IPS-NIHi7 (cell line): ENCODE results near the gene CFAP161.
A peak's percentile ranks its signal among the peaks of the same experiment; 100 is the strongest.
"Not testable (repeated sequence)": the region's sequence is repeated elsewhere in the genome, so short reads cannot be mapped to it uniquely, and the experiment has no call there.

ENCODE experiments used
- DNase-seq: peaks from one replicate; pipeline ENCODE4 v3.0.0; 2012; ENCODE audit warnings: mixed read lengths; ENCODE audit errors: extremely low spot score

The CFAP161 gene

GRCh38 chr15:81107889-81108288 is 26.2 kb upstream of the CFAP161 start:
- no peak for DNase-seq

DNA sequence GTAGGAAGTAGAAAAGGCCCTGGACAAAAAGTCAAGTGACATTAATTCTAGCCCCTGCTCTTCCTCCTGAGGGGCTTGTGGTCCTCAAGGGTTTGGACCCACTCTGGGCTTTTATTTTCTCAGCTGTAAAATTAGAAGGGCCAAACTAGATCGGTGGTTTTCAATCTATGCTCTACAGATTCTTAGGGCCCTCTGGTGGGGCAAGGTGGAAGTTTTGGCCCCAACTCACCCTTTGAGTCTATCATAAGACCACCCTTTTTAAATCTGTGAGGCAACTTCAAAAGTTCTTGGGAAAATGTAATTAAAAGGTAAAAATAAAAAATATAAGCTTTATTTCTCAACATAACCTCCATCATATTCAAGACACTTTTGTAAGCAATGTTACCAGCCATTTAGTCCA is 25.6 kb upstream of the CFAP161 start:
- peak; percentile 38 for DNase-seq

DNA sequence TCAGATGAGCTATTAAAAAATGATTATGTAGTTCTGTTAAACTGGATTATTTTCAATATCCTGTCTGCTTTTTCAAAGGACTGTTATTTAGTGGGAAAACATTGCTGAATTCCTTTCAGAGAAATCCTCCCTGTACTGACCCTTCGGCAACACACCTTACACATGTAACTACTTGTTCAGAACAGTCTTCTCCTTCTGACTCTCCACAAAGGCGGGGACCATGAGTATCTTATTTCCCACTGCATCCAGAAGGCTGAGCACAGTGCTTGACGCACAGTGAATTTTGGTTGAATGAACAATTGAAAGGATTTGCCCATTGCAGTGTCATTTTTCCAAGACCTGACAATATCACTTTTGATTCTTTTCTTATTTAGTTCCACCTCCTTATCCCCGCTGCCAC is 23.1 kb upstream of the CFAP161 start:
- DNase-seq, result no peak

DNA sequence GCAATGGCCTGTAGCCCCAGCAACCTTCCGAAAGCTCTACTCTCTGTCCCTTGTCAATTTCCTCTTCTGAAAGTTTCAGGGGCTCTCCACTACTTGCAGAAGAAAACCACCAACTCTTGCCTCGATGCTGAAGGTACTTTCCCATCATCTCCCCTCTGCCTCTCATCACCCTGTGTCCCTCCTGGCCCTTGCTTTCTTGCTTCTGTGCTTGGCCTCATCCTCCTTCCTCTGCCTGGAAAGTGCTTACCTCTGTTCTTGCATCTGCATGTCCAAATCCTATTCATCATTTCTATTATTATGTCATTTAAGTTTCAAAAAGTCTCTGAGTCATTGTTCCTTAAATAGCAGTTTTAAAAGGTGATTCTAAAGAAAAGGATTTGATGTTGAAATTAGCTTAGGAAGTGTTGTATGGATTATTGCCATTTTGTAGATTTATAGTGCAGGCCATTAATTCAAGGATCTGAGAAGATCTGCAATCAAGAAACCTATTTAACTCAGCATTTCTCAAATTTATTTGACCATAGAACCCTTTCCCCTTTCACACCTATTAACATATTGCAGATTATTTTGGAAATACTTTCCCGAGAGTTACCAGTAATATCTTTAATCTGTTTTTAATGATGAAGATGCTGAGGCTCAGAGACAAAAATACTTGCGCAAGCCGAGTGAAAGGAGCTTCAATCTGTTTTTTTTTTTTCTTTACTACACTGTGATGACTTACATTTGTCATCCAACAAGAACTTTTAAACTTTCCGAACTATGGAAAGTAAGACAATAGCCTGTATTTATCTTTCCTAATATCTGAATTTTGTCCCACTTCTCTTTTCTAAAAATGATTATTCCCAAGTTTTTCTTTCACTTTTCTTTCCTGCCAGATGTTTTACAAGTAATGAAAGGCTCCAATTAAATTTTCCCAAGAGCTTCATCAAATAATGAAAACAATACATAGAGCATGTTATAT is 22.3 kb upstream of the CFAP161 start:
- no peak for DNase-seq

- DNase-seq, result no peak
These were observed 20.8 kb upstream of the CFAP161 start for GRCh38 chr15:81113204-81113657.

GRCh38 chr15:81113861-81114291 is 20.2 kb upstream of the CFAP161 start:
- DNase-seq, result no peak

- DNase-seq, result no peak
These were observed 18.8 kb upstream of the CFAP161 start for GRCh38 chr15:81115054-81115939.

- DNase-seq, result no peak
These were observed 16.9 kb upstream of the CFAP161 start for GRCh38 chr15:81117136-81117535.

- no peak for DNase-seq
These were observed 16.5 kb upstream of the CFAP161 start for GRCh38 chr15:81117581-81117980.

DNA sequence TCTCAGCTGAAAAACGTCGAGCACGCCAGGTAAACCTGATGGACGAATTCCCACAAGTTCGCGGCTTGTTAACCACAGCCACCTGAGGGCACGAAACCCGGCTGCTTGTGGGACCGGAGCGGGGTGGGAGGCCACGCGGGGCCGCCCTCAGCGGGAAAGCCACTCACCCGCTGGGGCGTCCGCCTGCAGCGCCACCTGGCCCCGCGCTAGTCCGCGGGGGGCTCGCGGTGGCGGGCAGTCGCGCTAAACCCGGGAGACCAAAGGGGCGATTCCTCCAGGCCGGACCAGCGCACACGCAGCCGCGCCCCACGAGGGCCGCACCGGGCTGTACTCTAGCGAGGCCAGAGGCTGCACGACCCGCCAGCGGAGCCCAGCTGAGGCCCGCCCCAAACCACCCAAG is 15.7 kb upstream of the CFAP161 start:
- no peak for DNase-seq

GRCh38 chr15:81120069-81120468 is 14.0 kb upstream of the CFAP161 start:
- DNase-seq, result no peak

DNA sequence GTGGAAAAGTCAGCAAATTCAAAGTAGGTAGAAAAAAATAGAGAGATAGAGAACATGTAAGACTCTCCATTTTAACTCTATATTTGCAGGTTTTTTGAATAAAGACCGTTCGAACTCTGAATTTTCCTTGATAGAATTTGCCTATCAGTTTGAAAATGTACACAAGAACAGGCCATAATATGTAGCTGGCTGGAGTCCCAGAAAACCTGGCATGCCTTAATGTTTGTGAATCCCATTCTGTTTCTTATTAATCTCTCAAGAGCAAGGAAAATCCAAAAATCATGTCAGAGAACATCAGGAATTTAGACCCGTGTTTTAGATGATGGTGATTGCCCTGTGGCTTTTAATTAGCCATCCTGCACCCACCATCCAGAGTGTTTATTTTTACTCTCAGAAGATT is 7.2 kb upstream of the CFAP161 start:
- DNase-seq, result no peak

DNA sequence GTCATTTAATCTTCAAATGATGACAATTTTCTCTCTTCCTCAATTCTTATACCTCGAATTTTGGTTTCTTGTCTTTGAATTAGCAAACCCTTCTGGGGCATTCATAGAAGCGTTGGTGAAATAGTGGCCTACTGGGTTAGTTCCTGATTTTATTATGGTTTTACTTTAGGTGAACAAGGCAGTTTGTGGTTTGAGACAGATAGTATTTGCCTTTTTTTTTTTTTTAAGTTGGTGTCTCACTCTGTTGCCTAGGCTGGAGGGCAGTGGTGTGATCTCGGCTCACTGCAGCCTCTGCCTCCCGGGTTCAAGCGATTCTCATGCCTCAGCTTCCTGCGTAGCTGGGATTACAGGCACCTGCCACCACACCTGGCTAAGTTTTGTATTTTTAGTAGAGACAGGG is 7.4 kb downstream of the CFAP161 start:
- DNase-seq, result not testable (repeated sequence)

DNA sequence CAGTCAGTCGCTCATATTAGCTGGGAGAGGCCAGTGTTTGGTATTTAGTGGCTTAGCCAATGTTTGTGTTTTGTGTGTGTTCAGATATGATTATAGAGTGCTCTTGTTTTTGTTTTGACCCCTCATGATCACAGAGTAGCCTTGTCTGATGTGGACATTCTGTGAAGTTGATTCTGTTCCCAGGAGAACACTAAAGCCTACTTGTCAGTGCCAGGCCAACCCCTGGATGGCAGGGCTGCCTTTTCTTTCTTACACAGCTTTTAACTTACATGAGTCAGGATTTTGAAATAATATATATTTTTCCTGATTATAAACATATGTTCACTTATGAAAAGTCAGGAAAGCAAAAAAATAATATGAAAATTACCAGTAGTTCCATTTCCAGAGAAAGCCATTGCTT is 11.9 kb downstream of the CFAP161 start:
- no peak for DNase-seq

GRCh38 chr15:81146466-81146865 is 12.4 kb downstream of the CFAP161 start:
- no peak for DNase-seq

DNA sequence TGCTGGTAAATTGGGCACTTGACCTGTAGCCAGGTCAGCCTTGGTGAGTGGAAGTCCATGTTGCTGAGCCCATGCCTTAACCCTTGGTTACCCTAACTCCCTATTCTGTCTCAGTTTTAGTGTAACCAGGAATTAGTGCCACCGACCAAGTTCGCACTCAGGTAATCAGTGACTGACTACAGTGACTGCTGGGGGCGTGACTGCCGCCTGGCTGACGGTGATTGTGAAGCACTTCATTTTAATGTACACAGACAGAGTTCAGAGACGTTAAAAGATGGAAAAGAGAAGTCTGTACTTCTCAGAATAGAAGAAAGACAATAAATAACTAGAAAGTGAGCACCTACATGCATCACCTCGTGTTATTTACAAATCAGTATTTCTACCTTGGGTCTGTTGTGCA is 17.3 kb downstream of the CFAP161 start:
- DNase-seq, result no peak

- DNase-seq, result no peak
These were observed 18.3 kb downstream of the CFAP161 start for GRCh38 chr15:81152339-81152738.

GRCh38 chr15:81152799-81153198 is 18.7 kb downstream of the CFAP161 start:
- no peak for DNase-seq

DNA sequence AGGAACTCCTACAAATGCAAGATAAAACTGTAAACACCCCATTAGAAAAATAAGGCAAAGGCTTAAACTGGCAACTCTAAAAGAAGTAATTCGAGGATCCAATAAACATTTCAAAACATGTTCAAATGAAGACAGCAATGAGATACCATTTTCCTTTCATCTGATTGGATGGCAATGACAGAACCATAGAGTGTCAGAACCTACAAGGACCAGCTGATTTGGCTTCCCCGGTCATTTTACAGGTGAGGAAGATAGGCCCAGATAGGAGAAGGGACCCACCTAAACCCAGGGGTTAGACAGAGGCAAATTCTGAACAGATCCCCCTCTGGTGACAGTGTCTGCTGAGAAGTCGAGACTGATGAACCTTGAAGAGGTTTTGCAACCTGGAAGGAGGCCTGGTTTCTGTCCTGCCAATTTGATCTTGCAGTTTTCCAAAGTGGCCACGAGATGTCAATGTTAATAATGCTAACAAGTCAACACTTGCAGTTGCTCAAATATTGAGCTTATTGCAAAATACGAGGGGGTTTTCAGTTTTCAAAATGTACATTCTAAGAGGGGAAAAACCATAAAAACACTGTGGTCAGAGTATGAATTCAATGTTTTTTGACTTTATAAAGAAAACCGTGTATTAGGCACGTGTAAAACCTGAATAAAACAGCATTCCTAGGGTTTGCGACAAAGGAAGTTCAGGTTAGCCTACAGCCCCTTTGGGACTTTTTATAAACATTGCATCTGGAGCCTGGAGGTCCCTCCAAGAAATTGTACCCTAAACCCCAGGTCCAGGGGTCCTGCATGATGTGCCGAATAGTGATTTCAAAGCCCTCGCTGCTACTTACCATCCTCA is 21.5 kb downstream of the CFAP161 start:
- peak; percentile 46 for DNase-seq

GRCh38 chr15:81156324-81156723 is 22.3 kb downstream of the CFAP161 start:
- no peak for DNase-seq

DNA sequence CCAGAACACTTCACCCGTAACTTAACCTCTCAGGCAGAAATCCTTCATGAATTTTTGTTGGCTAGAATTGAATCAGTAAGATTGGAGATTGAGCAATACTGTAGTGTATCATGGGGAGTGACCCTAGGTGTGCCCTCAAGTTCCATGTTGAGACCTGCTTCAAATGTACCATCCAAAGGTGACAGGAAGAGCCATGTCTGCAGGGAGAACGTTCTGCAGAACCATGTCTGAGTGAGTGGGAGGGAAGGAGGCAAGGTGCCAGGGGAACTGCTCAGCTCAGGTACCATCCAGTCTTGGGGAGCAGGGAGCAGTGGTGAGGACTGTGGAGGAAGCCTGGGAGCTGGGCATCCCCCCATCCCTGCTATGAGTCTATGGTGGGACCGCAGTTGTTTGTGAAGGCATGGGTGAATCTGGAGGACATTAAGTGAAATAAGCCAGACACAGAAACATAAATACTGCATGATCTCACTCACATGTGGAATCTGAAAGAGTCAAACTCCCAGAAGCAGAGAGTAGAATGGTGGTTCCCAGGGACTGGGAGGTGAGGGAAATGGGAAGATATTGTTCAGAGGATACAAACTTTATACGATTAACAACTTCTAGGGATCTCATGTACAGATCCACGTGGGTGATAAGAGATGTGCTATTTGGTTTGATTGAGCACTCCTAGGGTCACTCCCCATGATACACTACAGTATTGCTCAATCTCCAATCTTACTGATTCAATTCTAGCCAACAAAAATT is 23.3 kb downstream of the CFAP161 start:
- DNase-seq, result no peak
